Endometrial microvascular endothelial cells (primary cell): ENCODE data around the gene MED23. TPM values are rescaled to one million over a fixed set of nuclear protein-coding genes. Genes with fewer than 3 reads are reported as not detected.
"Not testable (repeated sequence)": the region's sequence is repeated elsewhere in the genome, so short reads cannot be mapped to it uniquely, and the experiment has no call there.

ENCODE experiments used
- in situ Hi-C: cut with HindIII; loops from 2 replicates; pipeline ENCODE4 v1.10.0; 2017; ENCODE audit warnings: low sequenced_read_pairs, low pct_unique_long_range_greater_than_20kb; ENCODE audit errors: inconsistent ontology term
- total RNA-seq: library from RNA; depleted of rRNA; stranded (reverse); fragments of >200 nt; gene quantifications from one replicate; pipeline ENCODE4 v1.2.3, GENCODE V29; 2015; ENCODE audit errors: inconsistent ontology term

The MED23 gene
- total RNA-seq, 1 donor from 2014 or later = 23.7 TPM

DNA sequence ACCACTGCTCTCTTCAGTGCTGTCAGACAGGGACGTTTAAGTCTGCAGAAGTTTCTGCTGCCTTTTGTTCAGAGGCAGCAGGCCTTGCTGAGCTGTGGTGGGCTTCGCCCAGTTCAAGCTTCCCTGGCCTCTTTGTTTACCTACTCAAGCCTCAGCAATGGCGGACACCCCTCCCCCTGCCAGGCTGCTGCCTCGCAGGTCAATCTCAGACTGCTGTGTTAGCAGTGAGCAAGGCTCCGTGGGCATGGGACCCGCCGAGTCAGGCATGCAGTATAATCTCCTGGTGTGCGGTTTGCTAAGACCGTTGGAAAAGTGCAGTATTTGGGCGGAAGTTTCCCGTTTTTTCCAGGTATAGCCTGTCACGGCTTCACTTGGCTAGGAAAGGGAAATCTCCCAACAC lies 96.4 kb downstream of the MED23 start:
- in situ Hi-C loops = not testable (repeated sequence)

- in situ Hi-C loops = not testable (repeated sequence)
Observed at GRCh38 chr6:131530936-131531335, 97.1 kb downstream of the MED23 start.

- in situ Hi-C loops = no loop called here
Observed at GRCh38 chr6:131524695-131525336, 103.2 kb downstream of the MED23 start.

- in situ Hi-C loops = no loop called here
Observed at GRCh38 chr6:131523988-131524673, 103.9 kb downstream of the MED23 start.

Other genes with a start within 250 kb of the MED23 start
- gene ARG1, start 55.0 kb downstream of the MED23 start, total RNA-seq = not detected
- gene ENPP3, start 9.1 kb upstream of the MED23 start, total RNA-seq = not detected
- gene OR2A4, start 73.2 kb upstream of the MED23 start, total RNA-seq = not detected
- not detected for gene CTAGE9, start 82.8 kb upstream of the MED23 start, total RNA-seq
- gene ENPP1, start 179.8 kb upstream of the MED23 start, total RNA-seq = 1.2 TPM